LoVo (cell line): ENCODE data around the gene ASTN2.
"Not testable (repeated sequence)": the region's sequence is repeated elsewhere in the genome, so short reads cannot be mapped to it uniquely, and the experiment has no call there.

Source experiments
- DNase-seq: peaks from one replicate; pipeline ENCODE4 v3.0.0-alpha.2; 2016; ENCODE audit warnings: low spot score

The ASTN2 gene

DNA sequence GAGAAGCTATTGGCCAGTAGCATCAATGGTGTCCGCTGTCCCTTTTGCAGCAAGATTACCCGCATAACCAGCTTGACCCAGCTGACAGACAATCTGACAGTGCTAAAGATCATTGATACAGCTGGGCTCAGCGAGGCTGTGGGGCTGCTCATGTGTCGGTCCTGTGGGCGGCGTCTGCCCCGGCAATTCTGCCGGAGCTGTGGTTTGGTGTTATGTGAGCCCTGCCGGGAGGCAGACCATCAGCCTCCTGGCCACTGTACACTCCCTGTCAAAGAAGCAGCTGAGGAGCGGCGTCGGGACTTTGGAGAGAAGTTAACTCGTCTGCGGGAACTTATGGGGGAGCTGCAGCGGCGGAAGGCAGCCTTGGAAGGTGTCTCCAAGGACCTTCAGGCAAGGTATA lies 717.0 kb downstream of the ASTN2 start:
- no peak for DNase-seq

- DNase-seq = no peak
These were observed 717.5 kb downstream of the ASTN2 start for GRCh38 chr9:116697362-116697761.

- no peak for DNase-seq
These were observed 719.4 kb downstream of the ASTN2 start for GRCh38 chr9:116695438-116695837.

DNA sequence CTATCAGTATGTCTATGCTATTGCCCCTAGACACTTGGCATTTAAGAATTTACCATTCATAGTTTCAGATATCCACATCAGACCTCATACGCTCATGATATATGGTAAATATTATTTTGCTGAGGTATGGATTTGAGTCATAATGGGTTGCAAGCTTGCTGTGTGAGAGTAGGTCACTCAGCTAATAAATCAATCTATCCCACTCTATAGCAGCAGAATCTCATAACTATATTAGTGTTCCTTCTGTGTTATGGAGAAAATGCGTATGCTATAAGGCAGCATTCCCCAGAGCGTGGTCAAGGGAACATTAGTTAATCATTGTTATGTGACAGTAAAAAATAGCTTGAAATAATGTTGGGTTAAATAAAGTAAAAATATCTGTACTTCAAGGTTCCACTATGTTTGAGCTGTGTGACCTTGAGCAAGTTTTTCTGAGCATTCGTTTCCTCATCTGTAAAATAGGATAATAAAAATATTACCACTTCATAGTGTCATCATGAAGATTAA lies 720.0 kb downstream of the ASTN2 start:
- no peak for DNase-seq

DNA sequence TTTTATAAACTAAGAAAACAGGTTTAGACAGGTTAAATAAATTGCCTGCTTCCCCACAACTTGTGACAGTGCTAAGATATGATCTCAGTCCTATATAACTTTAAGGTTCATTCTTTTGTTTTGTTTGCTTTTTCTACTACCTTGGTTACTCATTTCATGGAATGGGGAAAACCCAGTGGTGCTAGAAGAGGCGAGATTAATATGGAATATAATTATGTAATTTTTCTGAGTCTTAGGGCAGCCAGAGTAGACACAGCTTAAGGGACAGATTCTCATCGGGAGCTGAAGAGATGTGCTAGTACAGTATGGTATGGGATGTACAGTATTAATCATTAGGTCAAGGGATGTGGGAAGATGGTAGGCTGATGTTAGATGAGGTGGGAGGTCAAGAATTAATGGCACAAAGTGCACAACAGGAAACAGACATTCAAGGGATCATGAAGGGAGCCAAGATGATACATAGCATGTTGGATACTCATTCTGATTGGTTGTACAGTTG lies 721.6 kb downstream of the ASTN2 start:
- DNase-seq = no peak

- no peak for DNase-seq
These were observed 722.2 kb downstream of the ASTN2 start for GRCh38 chr9:116692616-116693015.

DNA sequence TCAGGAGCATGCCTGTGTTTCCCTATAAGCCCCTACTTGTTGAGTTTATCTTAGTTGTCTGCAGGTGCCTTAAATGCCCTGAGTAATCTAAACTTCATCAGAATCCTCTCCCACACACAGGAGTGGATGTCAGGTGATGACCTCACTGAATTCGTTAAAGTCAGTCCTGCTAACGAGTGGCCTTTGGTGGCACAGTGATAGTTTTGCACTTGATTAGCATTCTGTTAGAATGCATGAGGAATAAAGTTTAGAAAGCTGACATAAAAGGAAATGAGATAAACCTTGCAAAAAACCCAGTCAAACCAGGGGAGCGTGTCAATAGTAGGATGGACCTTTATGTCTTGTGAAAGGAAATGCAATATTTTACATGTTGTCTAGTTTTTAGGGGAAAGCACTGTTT lies 723.2 kb downstream of the ASTN2 start:
- no peak for DNase-seq

DNA sequence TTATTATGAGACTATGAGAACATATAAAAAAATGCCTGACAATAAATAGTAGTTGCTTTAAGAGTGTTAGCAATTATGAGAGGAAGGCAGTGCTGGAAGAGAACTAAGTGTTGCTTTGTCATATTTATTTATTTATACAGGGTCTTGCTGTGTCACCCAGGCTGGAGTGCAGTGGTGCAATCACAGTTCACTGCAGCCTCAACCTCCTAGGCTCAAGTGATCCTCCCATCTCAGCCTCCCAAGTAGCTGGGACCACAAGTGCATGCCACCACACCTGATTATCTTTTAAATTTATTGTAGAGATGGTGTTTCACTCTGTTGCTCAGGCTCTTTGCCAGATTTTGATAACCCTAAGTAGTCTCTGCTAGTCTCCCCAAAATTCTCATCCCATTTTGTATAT lies 724.1 kb downstream of the ASTN2 start:
- not testable (repeated sequence) for DNase-seq

- DNase-seq = no peak
These were observed 725.3 kb downstream of the ASTN2 start for GRCh38 chr9:116689486-116690032.

- DNase-seq = no peak
These were observed 725.9 kb downstream of the ASTN2 start for GRCh38 chr9:116688806-116689485.

GRCh38 chr9:116687754-116688135 lies 727.1 kb downstream of the ASTN2 start:
- no peak for DNase-seq

DNA sequence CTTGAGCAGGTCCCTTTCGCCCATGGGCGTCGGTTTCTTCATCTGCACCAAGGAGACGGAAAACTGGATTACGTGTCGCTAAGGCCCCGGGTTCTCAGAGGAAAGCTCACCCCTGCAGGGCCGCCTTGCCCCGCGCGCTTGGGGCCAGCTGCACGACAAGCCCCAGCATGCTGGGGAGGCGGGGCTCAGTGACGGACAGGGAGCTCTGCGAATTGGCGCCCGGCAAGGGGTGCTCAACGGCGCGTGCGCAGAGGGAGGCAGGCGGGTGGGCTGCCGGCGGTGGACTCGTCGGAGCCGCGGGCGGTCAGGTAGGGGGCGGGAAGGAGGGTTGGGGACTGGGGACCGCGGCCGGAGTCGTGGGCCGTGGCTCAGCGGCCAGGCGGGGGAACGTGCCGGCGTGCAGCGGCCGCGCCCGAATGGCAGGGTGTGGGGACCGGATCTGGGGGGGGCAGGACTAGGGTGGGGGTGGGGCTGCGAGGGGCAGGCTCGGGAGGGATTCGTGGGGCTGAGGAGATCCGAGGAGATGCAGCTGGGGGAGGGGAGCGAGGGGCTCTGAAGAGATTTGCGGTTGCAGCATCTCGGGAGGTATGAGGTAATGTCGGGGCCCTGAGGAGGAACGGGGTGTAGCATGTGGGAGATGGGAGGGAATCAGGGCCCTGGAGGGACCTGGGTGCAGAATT lies 727.6 kb downstream of the ASTN2 start, which contains the start of gene TRIM32:
TSS of gene TRIM32 (plus strand) at position 232 of the 680 bp plus-strand sequence. CDS start 10,438 bp downstream, outside the sequence.
- peak; percentile 87 for DNase-seq

DNA sequence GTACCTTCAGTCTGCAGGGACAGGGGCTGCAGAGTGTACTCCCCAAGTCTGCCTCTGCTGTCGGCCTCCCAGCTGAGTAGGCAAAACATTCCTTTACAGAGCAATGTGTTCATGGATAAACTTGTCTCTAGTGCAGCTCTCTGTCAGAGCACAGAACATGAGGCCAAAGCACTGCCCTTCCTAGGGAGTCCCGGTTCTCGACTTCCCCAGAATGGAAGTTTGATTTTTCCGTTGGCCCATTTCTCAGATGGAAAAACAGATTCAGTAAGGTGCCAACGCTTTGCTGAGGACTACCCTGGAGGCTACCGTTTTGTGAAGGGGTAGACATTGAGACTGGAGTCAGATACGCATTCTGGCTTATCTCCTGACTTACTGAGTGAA lies 728.2 kb downstream of the ASTN2 start:
- DNase-seq = no peak

- DNase-seq = peak; percentile 9
These were observed 728.7 kb downstream of the ASTN2 start for GRCh38 chr9:116686135-116686534.

DNA sequence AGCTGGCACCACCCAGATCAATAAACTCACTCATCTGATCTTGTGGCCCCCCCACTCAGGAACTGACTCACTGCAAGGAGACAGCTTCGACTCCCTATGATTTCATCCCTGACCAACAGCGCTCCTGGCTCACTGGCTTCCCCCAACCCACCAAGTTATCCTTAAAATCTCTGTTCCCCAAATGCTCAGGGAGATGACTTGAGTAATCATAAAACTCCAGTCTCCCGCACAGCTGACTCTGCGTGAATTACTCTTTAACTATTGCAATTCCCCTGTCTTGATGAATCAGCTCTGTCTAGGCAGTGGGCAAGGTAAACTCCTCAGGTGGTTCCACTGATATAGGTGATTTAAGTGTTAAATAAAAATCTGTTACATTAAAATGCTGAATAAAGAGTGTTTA lies 729.7 kb downstream of the ASTN2 start:
- DNase-seq = no peak

- DNase-seq = no peak
These were observed 731.3 kb downstream of the ASTN2 start for GRCh38 chr9:116683535-116683934.

- no peak for DNase-seq
These were observed 740.5 kb downstream of the ASTN2 start for GRCh38 chr9:116674210-116674980.

DNA sequence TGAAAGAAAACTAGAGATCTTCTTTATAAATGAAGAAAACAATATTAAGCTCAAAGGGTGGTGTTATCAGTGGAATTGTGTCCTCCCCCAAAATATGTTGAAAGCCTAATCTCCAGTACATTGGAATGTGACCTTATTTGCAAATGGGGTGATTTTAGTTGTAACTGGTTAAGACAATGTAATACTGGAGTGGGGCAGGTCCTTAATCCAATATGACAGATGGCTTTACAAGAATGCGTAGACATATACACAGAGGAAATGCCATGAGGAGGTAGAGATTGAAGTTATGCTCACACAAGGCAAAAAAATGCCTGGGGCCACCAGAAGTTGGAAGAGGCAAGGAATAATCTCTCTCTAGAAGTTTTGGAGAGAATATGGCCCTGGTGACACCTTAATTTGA lies 741.5 kb downstream of the ASTN2 start:
- no peak for DNase-seq

DNA sequence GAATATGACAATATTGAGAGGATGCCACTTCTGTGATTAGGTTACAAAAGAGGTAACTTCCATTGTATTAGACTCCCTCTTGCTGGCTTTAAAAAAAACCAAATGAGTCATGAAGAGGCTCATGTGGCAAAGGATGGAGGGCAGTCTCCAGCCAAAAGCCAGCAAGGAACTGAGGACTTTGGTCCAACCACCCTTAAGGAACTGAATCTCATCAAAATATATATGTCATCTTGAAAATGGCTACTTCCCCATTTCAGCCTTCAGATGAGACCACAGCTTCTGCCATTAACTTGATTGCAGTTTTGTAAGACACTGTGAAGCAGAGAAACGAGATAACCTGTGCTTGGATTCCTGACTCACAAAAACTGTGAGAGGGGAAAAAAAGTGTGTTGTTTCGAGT lies 743.3 kb downstream of the ASTN2 start:
- no peak for DNase-seq

GRCh38 chr9:116668970-116669695 lies 745.7 kb downstream of the ASTN2 start:
- no peak for DNase-seq

GRCh38 chr9:116663581-116663980 lies 751.3 kb downstream of the ASTN2 start:
- DNase-seq = no peak
